NB4 (cell line): Measurements from ENCODE around the gene ARHGAP28.

Source experiments
- DNase-seq: peaks from one replicate; pipeline ENCODE4 v3.0.0; 2010; ENCODE audit warnings: low read depth
- H3K4me3 ChIP-seq: one replicate; pipeline ENCODE4 v1.5.1; 2011; ENCODE audit warnings: mild to moderate bottlenecking, low read depth, low read length, moderate library complexity
- MYC ChIP-seq: IDR thresholded peaks from 2 replicates; pipeline ENCODE4 v1.6.1; 2011; ENCODE audit warnings: low read depth, low read length
- POLR2A ChIP-seq: IDR thresholded peaks from 2 replicates; pipeline ENCODE4 v1.6.1; 2011; ENCODE audit warnings: mild to moderate bottlenecking; ENCODE audit not compliant: insufficient read length; ENCODE audit errors: extremely low read depth
- TF ChIP-seq, protein P1 (sequence below): IDR thresholded peaks from 2 replicates; pipeline ENCODE4 v1.6.1; 2011; ENCODE audit warnings: low read depth, low read length
- TF ChIP-seq, protein P2 (sequence below): IDR thresholded peaks from one replicate; pipeline ENCODE4 v1.5.1; 2012; ENCODE audit warnings: low read depth, low read length

Gene ARHGAP28

DNA sequence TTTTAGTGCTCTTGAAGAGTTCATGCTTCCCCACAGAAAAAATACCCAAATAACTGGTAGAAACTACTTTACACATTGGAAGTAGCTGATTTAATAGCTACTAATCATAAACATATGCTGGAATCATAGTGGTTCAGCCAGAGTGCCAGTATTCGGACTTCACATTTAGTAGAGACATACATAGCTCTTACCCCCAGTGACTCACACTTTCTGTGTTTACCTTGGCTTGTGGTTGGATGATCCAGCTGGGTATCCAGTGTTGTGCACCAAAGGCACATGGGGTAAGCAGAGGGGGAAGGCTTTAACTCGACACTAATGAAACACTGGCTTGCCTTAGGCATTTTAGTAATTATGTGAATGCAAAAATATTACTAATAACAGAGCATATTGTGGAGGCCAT, 18.1 kb downstream of the ARHGAP28 start:
- TF ChIP-seq, protein P1, sequence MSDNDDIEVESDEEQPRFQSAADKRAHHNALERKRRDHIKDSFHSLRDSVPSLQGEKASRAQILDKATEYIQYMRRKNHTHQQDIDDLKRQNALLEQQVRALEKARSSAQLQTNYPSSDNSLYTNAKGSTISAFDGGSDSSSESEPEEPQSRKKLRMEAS, result no peak
- TF ChIP-seq, protein P2, sequence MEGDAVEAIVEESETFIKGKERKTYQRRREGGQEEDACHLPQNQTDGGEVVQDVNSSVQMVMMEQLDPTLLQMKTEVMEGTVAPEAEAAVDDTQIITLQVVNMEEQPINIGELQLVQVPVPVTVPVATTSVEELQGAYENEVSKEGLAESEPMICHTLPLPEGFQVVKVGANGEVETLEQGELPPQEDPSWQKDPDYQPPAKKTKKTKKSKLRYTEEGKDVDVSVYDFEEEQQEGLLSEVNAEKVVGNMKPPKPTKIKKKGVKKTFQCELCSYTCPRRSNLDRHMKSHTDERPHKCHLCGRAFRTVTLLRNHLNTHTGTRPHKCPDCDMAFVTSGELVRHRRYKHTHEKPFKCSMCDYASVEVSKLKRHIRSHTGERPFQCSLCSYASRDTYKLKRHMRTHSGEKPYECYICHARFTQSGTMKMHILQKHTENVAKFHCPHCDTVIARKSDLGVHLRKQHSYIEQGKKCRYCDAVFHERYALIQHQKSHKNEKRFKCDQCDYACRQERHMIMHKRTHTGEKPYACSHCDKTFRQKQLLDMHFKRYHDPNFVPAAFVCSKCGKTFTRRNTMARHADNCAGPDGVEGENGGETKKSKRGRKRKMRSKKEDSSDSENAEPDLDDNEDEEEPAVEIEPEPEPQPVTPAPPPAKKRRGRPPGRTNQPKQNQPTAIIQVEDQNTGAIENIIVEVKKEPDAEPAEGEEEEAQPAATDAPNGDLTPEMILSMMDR, result no peak
- TF ChIP-seq MYC, result no peak
- H3K4me3 ChIP-seq, result no peak overlapping the region
- DNase-seq, result no peak

DNA sequence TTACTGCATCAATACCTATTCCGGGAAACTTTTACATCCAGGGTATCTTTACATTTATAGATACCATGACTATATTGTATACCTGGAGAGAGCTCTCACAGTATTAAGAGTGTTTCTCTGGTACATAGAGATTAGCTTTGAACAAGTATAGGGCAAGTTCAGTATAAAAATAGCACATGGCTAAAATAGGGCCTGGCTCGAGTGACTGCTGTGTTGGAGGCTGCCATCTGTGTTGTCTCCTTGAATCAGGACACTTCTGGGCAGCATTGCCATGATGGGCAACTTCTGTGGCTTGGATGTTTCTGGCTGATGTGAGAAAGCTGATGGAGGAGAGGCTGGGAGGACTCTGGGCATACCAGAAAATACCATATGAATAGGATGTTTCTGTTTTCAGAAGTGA, 18.7 kb downstream of the ARHGAP28 start:
- no peak for DNase-seq
- H3K4me3 ChIP-seq, result no peak overlapping the region
- TF ChIP-seq POLR2A, result no peak
- TF ChIP-seq MYC, result no peak
- TF ChIP-seq, protein P1, result no peak
- TF ChIP-seq, protein P2, result no peak

DNA sequence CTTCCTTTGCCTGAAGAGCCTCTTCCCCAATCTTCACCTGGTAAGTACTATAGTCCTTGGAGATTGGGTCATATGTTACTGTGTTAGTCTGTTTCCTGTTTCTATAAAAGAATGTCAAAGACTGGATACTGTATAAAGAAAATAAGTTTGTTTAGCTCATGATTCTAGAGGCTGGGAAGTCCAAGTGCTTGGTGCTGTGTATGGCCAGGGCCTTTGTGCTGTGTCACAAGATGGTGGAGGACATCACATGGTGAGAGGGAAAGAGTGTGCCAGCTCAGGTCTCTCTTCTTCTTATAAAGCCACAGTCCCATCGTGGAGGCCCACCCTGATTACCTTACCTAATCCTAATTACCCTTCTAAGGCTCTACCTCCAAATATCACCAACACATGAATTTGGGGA, 20.9 kb downstream of the ARHGAP28 start:
- no peak for DNase-seq
- TF ChIP-seq, protein P1, result no peak
- TF ChIP-seq MYC (no peak), POLR2A (no peak)
- TF ChIP-seq, protein P2, result no peak

DNA sequence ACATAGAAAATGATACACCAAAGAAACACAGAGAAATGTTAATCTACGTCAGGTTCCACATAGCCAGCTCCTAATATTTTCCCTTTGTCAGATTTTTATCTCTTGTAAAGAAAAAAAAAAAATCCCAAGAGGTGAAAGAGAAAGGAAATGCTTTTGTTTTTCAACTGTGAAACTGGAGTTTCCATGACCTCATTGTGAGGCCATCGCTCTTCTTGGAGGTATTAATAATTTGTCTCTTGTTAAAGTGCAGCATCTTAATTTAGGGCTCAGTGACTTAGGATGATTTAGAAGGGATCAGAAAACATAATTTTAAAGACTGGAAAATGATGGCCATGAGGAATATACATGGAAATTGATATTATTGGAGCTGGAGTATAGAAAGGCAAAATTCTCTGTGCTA, 21.7 kb downstream of the ARHGAP28 start:
- no peak overlapping the region for H3K4me3 ChIP-seq
- no peak for TF ChIP-seq MYC
- TF ChIP-seq, protein P2, result no peak
- no peak for TF ChIP-seq POLR2A
- TF ChIP-seq, protein P1, result no peak
- no peak for DNase-seq

More for the DNA sequence above, 20.9 kb downstream of the ARHGAP28 start:
- H3K4me3 ChIP-seq, result no peak overlapping the region

DNA sequence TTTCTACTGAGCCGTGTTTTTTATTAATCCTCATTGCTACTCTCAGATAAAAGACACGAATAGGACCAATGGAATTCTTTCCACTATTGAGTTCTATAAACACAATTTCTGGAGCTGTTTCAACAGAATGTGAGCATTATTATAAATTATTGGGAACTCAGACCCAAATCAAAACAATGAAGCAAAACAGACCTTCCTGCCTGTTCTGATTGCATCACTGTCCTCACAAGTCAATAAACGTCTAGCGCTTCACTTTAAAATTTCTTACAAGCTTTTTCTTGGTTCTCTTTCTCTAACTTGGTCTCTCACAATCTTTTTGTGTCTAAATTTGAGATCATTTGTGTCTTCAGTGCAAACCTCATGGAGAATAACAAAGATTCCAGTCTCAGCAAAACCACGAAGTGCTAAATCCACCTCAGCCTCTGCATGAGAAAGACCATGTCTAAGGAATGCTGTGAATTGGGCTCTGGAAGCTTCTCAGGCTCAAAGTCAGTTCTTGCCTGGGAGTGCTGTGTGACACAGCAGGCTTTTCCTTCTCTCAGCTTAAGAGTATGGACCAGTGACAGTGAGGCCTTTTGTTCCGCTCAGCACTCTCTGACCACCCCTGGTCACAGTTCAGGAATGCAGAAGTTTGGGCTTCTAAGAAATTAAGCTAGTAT, 22.8 kb downstream of the ARHGAP28 start:
- DNase-seq, result no peak
- TF ChIP-seq, protein P2, result no peak
- no peak for TF ChIP-seq POLR2A
- TF ChIP-seq MYC, result no peak
- TF ChIP-seq, protein P1, result no peak
- H3K4me3 ChIP-seq, result no peak overlapping the region

DNA sequence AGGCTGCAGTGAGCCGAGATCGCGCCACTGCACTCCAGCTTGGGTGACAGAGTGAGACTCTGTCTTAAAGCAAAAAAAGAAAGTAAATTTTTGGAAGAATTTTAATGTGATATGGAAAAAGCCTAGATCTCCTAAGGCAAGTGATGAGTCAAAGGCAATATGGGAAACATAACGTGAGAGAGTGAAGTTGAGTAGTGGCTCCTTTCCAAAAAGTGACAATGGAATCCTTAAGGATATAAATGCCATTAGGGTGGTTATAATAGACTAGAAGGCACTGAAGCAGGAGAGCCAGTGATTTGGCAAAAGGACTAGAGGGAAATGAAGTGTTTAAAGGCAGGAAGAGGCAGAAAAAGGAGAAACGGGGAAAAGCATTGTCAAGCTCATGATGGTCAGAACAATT, 25.6 kb downstream of the ARHGAP28 start:
- no peak for DNase-seq
- no peak overlapping the region for H3K4me3 ChIP-seq
- TF ChIP-seq, protein P2, result no peak
- TF ChIP-seq, protein P1, result no peak
